Measurements from ENCODE around the gene DHDH.
"Not testable (repeated sequence)": the region's sequence is repeated elsewhere in the genome, so short reads cannot be mapped to it uniquely, and the experiment has no call there.

DHDH gene

DNA sequence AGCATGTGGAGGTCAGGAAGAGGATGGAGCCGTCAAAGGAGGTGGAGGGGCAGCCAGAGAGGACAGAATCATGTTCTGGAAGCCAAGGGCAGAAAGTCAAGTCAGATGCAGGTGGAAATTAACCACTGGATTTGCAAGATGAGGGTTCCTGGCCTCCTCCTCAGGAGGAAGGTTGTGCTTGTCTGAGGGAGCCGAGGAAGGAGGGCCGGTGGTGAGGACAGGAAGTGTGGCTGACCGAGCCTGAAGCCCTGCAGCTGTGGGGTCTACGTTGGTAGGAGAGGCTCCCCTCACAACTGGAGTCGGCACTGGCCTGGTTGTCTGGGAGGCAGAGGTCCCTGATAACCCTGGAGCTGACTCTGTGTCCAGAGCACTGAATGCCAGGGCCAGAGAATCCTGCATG, 15.4 kb upstream of the DHDH start:
- DNase-seq = no peak

DNA sequence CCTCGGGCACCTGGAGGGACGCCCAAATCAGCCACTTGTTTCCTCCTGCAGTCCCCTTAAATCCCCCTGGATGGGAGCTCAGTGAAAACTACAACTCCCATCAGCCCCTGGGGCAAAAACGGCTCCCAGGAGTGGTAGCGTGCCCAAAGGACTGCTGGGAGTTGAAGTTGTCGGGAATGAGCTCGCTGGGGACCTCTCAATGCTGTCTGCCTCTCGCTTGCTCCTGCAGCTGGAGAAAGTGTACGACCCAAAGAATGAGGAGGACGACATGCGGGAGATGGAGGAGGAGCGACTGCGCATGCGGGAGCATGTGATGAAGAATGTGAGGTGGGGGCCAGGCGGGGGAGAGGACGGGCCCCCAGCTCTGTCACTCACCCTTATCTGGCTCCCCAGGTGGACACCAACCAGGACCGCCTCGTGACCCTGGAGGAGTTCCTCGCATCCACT, 14.7 kb upstream of the DHDH start:
- no peak for DNase-seq

- not testable (repeated sequence) for DNase-seq
Observed at GRCh38 chr19:48919271-48919670, 14.2 kb upstream of the DHDH start.

DNA sequence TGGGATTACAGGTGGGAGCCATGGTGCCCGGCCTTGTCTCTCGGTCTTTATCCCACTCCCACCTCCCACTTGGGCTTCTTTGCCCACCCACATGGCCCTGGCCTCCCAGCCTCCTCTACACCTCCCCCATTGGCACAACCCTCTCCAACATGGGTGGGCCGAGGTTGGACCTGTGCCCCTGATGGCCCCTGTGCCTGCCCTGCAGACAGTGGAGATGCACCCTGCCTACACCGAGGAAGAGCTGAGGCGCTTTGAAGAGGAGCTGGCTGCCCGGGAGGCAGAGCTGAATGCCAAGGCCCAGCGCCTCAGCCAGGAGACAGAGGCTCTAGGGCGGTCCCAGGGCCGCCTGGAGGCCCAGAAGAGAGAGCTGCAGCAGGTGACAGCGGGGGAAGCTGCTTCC, 12.6 kb upstream of the DHDH start:
- no peak for DNase-seq

DNA sequence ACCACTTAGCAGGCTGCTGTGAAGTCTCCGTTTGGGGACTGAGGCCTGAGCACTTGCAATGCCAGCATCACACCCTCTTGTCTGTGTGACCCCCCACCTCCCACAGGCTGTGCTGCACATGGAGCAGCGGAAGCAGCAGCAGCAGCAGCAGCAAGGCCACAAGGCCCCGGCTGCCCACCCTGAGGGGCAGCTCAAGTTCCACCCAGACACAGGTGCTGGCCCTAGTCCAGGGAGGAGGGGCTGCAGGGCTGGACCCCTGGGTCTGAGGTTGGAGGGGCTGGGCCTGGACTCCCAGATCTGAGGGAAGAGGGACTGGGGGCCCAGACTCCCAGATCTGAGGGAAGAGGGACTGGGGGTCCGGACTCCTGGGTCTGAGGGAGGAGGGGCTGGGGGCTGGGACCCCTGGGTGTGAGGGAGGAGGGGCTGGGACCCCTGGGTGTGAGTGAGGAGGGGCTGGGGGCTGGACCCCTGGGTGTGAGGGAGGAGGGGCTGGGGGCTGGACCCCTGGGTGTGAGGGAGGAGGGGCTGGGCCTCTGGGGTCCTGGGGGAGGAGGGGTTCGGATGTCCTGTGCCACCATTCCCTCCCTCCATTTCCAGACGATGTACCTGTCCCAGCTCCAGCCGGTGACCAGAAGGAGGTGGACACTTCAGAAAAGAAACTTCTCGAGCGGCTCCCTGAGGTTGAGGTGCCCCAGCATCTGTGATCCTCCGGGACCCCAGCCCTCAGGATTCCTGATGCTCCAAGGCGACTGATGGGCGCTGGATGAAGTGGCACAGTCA, 11.6 kb upstream of the DHDH start:
- DNase-seq = no peak

GRCh38 chr19:48922548-48923490, 10.7 kb upstream of the DHDH start:
- no peak for DNase-seq

GRCh38 chr19:48925240-48925843, 8.2 kb upstream of the DHDH start:
- no peak for DNase-seq

DNA sequence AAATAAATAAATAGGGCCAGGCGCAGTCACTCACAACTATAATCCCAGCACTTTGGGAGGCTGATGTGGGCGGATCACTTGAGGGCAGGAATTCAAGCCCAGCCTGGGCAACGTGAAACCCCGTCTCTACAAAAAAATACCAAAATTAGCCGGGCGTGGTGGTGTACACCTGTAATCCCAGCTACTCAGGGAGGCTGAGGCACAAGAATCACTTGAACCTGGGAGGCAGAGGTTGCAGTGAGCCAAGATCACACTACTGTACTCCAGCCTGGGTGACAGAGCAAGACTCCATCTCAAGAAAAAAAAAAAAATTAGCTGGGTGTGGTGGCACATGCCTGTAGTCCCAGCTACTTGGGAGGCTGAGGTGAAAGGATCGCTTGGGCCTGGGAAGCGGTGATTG, 7.6 kb upstream of the DHDH start:
- not testable (repeated sequence) for DNase-seq

- no peak for DNase-seq
Observed at GRCh38 chr19:48926909-48927308, 6.6 kb upstream of the DHDH start.

DNA sequence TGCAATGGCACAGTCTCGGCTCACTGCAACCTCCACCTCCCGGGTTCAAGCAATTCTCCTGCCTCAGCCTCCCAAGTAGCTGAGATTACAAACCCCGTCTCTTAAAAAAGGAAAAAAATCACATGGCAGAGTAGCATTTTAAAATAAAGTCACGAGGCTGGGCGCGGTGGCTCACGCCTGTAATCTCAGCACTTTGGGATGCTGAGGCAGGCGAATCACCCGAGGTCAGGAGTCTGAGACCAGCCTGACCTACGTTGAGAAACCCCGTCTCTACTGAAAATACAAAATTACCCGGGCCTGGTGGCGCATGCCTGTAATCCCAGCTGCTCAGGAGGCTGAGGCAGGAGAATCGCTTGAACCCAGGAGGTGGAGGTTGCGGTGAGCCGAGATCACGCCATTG, 5.8 kb upstream of the DHDH start:
- DNase-seq = not testable (repeated sequence)

GRCh38 chr19:48928164-48929025, 5.1 kb upstream of the DHDH start:
- no peak for DNase-seq

DNA sequence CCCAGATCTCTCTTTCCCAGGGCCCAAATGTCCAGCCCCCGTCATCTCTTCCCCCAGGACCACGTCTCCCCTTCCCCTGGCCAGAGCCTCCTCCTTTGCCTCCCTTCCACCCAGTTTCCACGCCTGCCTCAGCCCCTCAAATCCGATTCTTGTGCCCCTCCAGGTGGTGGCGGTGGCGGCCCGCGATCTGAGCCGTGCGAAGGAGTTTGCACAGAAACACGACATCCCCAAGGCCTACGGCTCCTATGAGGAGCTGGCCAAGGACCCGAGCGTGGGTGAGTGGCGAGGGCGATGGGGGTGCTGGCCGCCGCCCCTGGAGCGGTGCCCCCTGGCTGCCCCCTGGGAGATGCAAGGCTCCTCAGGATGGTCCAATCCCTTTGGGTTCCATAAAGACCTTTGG, 1.3 kb downstream of the DHDH start:
- DNase-seq = no peak

GRCh38 chr19:48935864-48936263, 2.4 kb downstream of the DHDH start:
- DNase-seq = no peak

DNA sequence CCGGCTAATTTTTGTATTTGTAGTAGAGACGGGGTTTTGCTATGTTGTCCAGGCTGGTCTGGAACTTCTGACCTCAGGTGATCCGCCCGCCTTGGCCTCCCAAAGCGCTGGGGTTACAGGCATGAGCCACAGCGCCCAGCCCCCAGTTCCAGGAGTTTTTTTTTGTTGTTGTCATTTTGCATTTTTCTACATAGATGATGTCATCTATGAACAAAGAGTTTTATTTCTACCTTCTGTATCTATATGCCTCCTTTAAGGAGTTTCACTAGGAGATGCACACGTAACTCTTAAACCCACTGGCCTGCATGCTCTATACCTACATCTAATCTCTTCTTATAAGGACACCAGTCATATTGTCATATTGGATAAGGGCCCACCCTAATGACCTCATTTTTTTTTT, 4.8 kb downstream of the DHDH start:
- DNase-seq = no peak

- DNase-seq = no peak
Observed at GRCh38 chr19:48940902-48941301, 7.4 kb downstream of the DHDH start.

DNA sequence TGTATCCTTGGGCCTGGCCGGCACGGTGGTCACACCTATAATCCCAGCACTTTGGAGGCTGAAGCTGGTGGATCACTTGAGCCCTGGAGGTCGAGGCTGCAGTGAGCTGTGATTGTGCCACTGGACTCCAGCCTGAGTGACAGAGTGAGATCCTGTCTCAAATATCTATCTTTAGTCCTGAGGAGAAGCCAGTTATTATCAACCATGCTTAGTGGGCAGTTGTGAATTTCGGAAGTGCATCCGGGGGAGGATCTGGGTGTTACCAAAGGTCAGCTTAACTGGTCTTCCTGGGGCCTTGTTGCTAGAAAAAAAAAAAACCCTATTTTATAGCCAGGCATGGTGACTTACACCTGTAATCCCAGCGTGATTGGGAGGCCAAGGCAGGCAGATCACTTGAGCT, 9.6 kb downstream of the DHDH start:
- DNase-seq = no peak

DNA sequence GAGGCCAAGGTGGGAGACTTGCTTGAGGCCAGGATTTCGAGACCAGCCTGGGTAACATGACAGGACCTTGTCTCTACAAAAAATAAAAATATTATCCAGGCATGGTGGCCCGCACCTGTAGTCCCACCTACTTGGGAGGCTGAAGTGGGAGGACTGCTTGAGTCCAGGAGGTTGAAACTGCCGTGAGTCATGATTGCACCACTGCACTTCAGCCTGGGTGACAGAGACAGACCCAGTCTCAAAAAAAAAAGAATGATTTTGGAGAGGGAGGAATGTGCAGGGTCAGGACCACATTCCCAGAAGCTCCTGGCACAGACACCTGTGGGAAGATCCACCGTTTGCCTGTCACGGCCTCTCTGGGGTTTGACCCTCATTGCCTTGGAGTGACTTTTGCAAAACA, 11.9 kb downstream of the DHDH start:
- no peak for DNase-seq

DNA sequence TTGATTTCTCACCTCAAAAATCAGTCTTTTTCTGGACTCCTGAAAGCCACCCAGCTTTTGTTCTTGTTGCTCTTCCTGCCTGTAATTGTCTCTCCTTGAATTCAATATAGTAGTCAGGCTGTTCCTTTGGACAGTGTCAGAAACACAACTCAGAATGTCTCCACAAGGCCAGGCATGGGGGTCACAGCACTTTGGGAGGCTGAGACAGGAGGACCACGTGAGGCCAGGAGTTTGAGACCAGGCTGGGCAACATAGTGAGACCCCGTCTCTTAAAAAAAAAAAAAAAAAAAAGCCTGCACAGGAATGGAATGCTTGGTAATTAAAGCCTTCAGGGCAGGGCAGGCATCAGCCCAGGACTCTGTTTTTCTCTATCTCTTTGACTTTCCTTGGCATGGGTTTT, 12.3 kb downstream of the DHDH start:
- DNase-seq = no peak

DNA sequence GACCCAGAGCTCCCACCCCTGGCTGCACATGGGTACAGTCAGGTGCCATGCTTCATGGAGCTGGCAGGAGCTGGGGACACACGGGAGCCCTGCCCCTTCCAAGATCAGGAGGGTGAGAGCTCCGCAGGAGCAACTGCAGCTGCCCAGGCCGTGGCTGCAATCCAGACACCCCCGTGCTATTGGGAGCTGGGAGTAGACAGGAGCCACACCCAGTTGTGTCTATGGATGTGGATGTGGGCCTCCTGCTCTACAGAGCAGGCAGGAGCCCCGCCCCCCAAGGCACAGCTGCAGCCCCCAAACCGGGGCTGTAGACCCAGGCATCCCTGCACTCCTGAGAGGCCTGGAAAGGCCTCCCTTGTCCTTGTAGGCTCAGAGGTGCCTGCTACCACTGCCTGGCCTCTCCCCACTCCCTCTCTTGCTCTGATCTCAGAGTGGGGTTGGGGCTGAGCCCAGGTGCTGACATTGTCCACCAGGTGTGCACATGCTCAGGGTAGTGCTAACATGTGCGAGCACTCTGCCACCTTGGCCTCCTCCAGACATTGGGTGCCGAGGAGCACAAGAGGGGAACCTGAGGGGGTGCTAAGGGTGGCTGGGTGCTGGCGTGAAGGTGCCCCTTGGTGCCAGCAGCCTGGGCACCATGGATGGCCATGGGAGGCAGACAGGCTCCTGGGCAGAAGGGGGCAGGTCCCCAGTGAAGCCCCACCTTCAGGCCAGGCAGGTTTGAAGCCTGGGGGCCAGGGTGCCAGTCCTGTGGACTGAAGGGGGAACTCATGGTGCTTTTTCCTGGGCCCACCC, 13.2 kb downstream of the DHDH start:
- no peak for DNase-seq

GRCh38 chr19:48947258-48947542, 13.7 kb downstream of the DHDH start:
- no peak for DNase-seq

GRCh38 chr19:48950159-48950558, 16.7 kb downstream of the DHDH start:
- DNase-seq = no peak

Data from activated gamma-delta T cell treated with Interleukin-2 at 50 U/mL for 16 hours (primary cell).